Activated T-helper 2 cell treated with anti-CD3 and anti-CD28 coated beads, Interferon-gamma antibody, Interleukin-2, Interleukin-4, amounts not matched to agents 10 μg/mL and 5 μg/mL and 100 μg/mL, durations not matched to agents 14 hours and 24 hours and 36 hours (primary cell): ENCODE results near the gene HOXC12. TPM values are rescaled to one million over a fixed set of nuclear protein-coding genes. Genes with fewer than 3 reads are reported as not detected.

Source experiments
- DNase-seq: peaks from one replicate; pipeline ENCODE4 v3.0.0; 2021; ENCODE audit warnings: low spot score
- H3K27ac Mint-ChIP-seq: one replicate; pipeline ENCODE4 v1.8.0; 2021; ENCODE audit warnings: mixed read lengths
- H3K27me3 Mint-ChIP-seq: one replicate; pipeline ENCODE4 v1.8.0; 2021; ENCODE audit warnings: low read depth, mixed read lengths
- H3K36me3 Mint-ChIP-seq: one replicate; pipeline ENCODE4 v1.8.0; 2021; ENCODE audit warnings: low read depth, mixed read lengths
- H3K4me1 Mint-ChIP-seq: one replicate; pipeline ENCODE4 v1.8.0; 2021; ENCODE audit warnings: low read depth, mixed read lengths
- H3K4me3 Mint-ChIP-seq: one replicate; pipeline ENCODE4 v1.8.0; 2021; ENCODE audit warnings: low read depth, mild to moderate bottlenecking, moderate library complexity, mixed read lengths
- H3K9me3 Mint-ChIP-seq: one replicate; pipeline ENCODE4 v1.8.0; 2021; ENCODE audit warnings: mixed read lengths
- intact Hi-C: fragments of 100-400 bp; cut with micrococcal nuclease; formaldehyde crosslinking; loops from one replicate; pipeline ENCODE4 v1.15.1; 2023
- total RNA-seq: library from RNA; stranded (reverse); gene quantifications from 2 replicates; pipeline ENCODE4 v1.2.3, GENCODE V29; 2022

Gene HOXC12
- not detected in 2 replicates for total RNA-seq

GRCh38 chr12:53954694-53955035, at the start of gene HOXC12:
Gene HOXC12, plus strand, starts transcription at chr12:53954903. Its CDS starts 27 bp downstream, at chr12:53954930.
- intact Hi-C loops: loop anchor here (1.0 kb wide), 1 partner anchor 18 kb away; no protein-coding TSS in a partner anchor
- Mint-ChIP-seq H3K36me3 (no peaks in the 10 kb centered on the region), H3K9me3 (no peaks in the 10 kb centered on the region), H3K27ac (no peak within 1 kb of the TSS), H3K27me3 (peaks cover 93% of the 10 kb centered on the region), H3K4me3 (no peak within 1 kb of the TSS), H3K4me1 (peaks cover 3% of the 10 kb centered on the region)
- DNase-seq: no peak

- H3K4me3 Mint-ChIP-seq: no peak overlapping the region
- no peaks in the 10 kb centered on the region for H3K36me3 Mint-ChIP-seq
- H3K27ac Mint-ChIP-seq: no peak overlapping the region
- no peaks in the 10 kb centered on the region for H3K9me3 Mint-ChIP-seq
- no peak for DNase-seq
- intact Hi-C loops: no loop called here
- H3K27me3 Mint-ChIP-seq: peaks cover 24% of the 10 kb centered on the region
- H3K4me1 Mint-ChIP-seq: no peaks in the 10 kb centered on the region
Measured at GRCh38 chr12:53907103-53907502, 47.6 kb upstream of the HOXC12 start.

GRCh38 chr12:53916788-53917655, 37.7 kb upstream of the HOXC12 start:
- H3K36me3 Mint-ChIP-seq: no peaks in the 10 kb centered on the region
- H3K4me1 Mint-ChIP-seq: no peaks in the 10 kb centered on the region
- peaks cover 57% of the 10 kb centered on the region for H3K27me3 Mint-ChIP-seq
- H3K27ac Mint-ChIP-seq: no peak overlapping the region
- DNase-seq: no peak
- intact Hi-C loops: no loop called here
- H3K4me3 Mint-ChIP-seq: no peak overlapping the region
- H3K9me3 Mint-ChIP-seq: no peaks in the 10 kb centered on the region

GRCh38 chr12:53924521-53925405, 29.9 kb upstream of the HOXC12 start:
- Mint-ChIP-seq H3K27ac (no peak overlapping the region), H3K9me3 (no peaks in the 10 kb centered on the region), H3K4me3 (no peak overlapping the region), H3K4me1 (no peaks in the 10 kb centered on the region), H3K27me3 (peaks cover 86% of the 10 kb centered on the region), H3K36me3 (no peaks in the 10 kb centered on the region)
- no peak for DNase-seq
- intact Hi-C loops: loop anchor here (5.0 kb wide), 1 partner anchor 38 kb away; no protein-coding TSS in a partner anchor

GRCh38 chr12:53927220-53928029, 27.3 kb upstream of the HOXC12 start:
- DNase-seq: no peak
- Mint-ChIP-seq H3K27ac (no peak overlapping the region), H3K4me3 (no peak overlapping the region), H3K36me3 (no peaks in the 10 kb centered on the region), H3K4me1 (no peaks in the 10 kb centered on the region), H3K27me3 (peaks cover 89% of the 10 kb centered on the region), H3K9me3 (no peaks in the 10 kb centered on the region)
- intact Hi-C loops: loop anchor here (5.0 kb wide), 1 partner anchor 35 kb away; no protein-coding TSS in a partner anchor

GRCh38 chr12:53928054-53928835, 26.5 kb upstream of the HOXC12 start:
- intact Hi-C loops: loop anchor here (5.0 kb wide), 1 partner anchor 34 kb away; no protein-coding TSS in a partner anchor
- no peak overlapping the region for H3K27ac Mint-ChIP-seq

GRCh38 chr12:53929527-53929926, 25.2 kb upstream of the HOXC12 start:
- Mint-ChIP-seq H3K4me1 (no peaks in the 10 kb centered on the region), H3K27me3 (peaks cover 92% of the 10 kb centered on the region), H3K4me3 (no peak overlapping the region), H3K27ac (no peak overlapping the region), H3K36me3 (no peaks in the 10 kb centered on the region), H3K9me3 (no peaks in the 10 kb centered on the region)
- DNase-seq: no peak
- intact Hi-C loops: loop anchor here (5.0 kb wide), 1 partner anchor 33 kb away; no protein-coding TSS in a partner anchor

More at GRCh38 chr12:53928054-53928835, 26.5 kb upstream of the HOXC12 start:
- H3K27me3 Mint-ChIP-seq: peaks cover 90% of the 10 kb centered on the region
- no peaks in the 10 kb centered on the region for H3K4me1 Mint-ChIP-seq
- no peaks in the 10 kb centered on the region for H3K9me3 Mint-ChIP-seq
- H3K36me3 Mint-ChIP-seq: no peaks in the 10 kb centered on the region
- H3K4me3 Mint-ChIP-seq: no peak overlapping the region
- no peak for DNase-seq

GRCh38 chr12:53930591-53931255, 24.0 kb upstream of the HOXC12 start:
- no peaks in the 10 kb centered on the region for H3K9me3 Mint-ChIP-seq
- H3K27me3 Mint-ChIP-seq: peaks cover 92% of the 10 kb centered on the region
- no peak for DNase-seq
- H3K4me1 Mint-ChIP-seq: no peaks in the 10 kb centered on the region
- H3K27ac Mint-ChIP-seq: no peak overlapping the region
- no peaks in the 10 kb centered on the region for H3K36me3 Mint-ChIP-seq
- intact Hi-C loops: loop anchor here (5.0 to 10.0 kb wide), 2 partner anchors 64 to 233 kb away; no protein-coding TSS in a partner anchor
- H3K4me3 Mint-ChIP-seq: no peak overlapping the region

- Mint-ChIP-seq H3K27ac (no peak overlapping the region), H3K4me3 (no peak overlapping the region), H3K4me1 (no peaks in the 10 kb centered on the region), H3K36me3 (no peaks in the 10 kb centered on the region), H3K27me3 (peaks cover 92% of the 10 kb centered on the region), H3K9me3 (no peaks in the 10 kb centered on the region)
- intact Hi-C loops: loop anchor here (5.0 to 10.0 kb wide), 2 partner anchors 63 to 235 kb away; no protein-coding TSS in a partner anchor
- no peak for DNase-seq
Measured at GRCh38 chr12:53931844-53932581, 22.7 kb upstream of the HOXC12 start.

- intact Hi-C loops: loop anchor here (5.0 to 10.0 kb wide), 2 partner anchors 62 to 236 kb away; no protein-coding TSS in a partner anchor
- H3K4me1 Mint-ChIP-seq: no peaks in the 10 kb centered on the region
- H3K36me3 Mint-ChIP-seq: no peaks in the 10 kb centered on the region
- H3K27me3 Mint-ChIP-seq: peaks cover 93% of the 10 kb centered on the region
- no peak overlapping the region for H3K27ac Mint-ChIP-seq
- no peak overlapping the region for H3K4me3 Mint-ChIP-seq
- H3K9me3 Mint-ChIP-seq: no peaks in the 10 kb centered on the region
- DNase-seq: no peak
Measured at GRCh38 chr12:53932915-53933314, 21.8 kb upstream of the HOXC12 start.
